AG09309 (cell line): Measurements from ENCODE around the gene MGMT.

Source experiments
- DNase-seq: peaks from one replicate; pipeline ENCODE4 v3.0.0-alpha.2; 2010; ENCODE audit warnings: low read depth
- H3K4me3 ChIP-seq: 2 replicates; pipeline ENCODE4 v1.5.1; 2011; ENCODE audit warnings: mild to moderate bottlenecking, low read depth, low read length, moderate library complexity; ENCODE audit not compliant: control insufficient read depth
- CTCF ChIP-seq: IDR thresholded peaks from 2 replicates; pipeline ENCODE4 v1.5.1; 2011; ENCODE audit warnings: mild to moderate bottlenecking, low read depth, low read length, inconsistent platforms; ENCODE audit not compliant: insufficient read depth, control insufficient read depth; ENCODE audit errors: missing control alignments

The MGMT gene

GRCh38 chr10:129719415-129719739 is 252.3 kb downstream of the MGMT start:
- no peak overlapping the region for H3K4me3 ChIP-seq
- no peak for DNase-seq
- TF ChIP-seq CTCF = no peak

GRCh38 chr10:129719889-129720590 is 253.0 kb downstream of the MGMT start:
- TF ChIP-seq CTCF = no peak
- no peak overlapping the region for H3K4me3 ChIP-seq
- no peak for DNase-seq

- TF ChIP-seq CTCF = no peak
- no peak overlapping the region for H3K4me3 ChIP-seq
- no peak for DNase-seq
Observed at GRCh38 chr10:129725011-129725410, 258.0 kb downstream of the MGMT start.

GRCh38 chr10:129725482-129725881 is 258.4 kb downstream of the MGMT start:
- DNase-seq = no peak
- H3K4me3 ChIP-seq = no peak overlapping the region
- no peak for TF ChIP-seq CTCF

- TF ChIP-seq CTCF = no peak
- H3K4me3 ChIP-seq = no peak overlapping the region
- no peak for DNase-seq
Observed at GRCh38 chr10:129725890-129726631, 259.0 kb downstream of the MGMT start.

GRCh38 chr10:129727071-129727470 is 260.0 kb downstream of the MGMT start:
- no peak for TF ChIP-seq CTCF
- H3K4me3 ChIP-seq = no peak overlapping the region
- no peak for DNase-seq
